Measurements from ENCODE around the gene PCDHGC5. TPM values are rescaled to one million over a fixed set of nuclear protein-coding genes. Genes with fewer than 3 reads are reported as not detected.
A peak's percentile ranks its signal among the peaks of the same experiment; 100 is the strongest.

The PCDHGC5 gene
- total RNA-seq, 1 experiment from 2014 or later = 1.8 TPM

DNA sequence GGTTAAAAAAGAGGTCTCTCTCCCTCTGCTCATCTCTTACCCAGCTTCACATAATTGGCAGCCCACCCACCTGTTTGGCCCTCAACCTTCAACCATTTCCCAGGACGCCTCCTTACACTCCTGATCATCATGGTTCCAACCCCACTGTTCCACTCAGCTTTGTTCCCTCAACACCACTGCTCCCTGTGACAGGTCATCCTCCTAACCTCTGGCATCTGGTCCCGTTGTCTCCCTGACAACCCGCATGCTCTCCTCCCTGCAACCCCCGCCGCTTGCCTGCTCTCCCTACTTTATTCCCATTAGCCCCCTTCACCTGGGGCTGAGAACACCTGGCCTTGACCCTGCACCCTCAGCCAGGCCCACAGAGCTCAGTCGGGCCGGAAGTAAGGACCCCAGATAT is 12.9 kb downstream of the PCDHGC5 start:
- DNase-seq = no peak
- Histone ChIP-seq H3K36me3 (replicated peaks; ENCODE audit: control insufficient read depth, insufficient read depth, low read length) (no peaks in the 10 kb centered on the region; the same call in 1 of the 2 replicates), H3K27me3 (ENCODE audit: control insufficient read depth, insufficient read depth, low read length) (no peaks in the 10 kb centered on the region), H3K4me3 (ENCODE audit: insufficient read depth, low read depth, low read length) (no peak overlapping the region)

DNA sequence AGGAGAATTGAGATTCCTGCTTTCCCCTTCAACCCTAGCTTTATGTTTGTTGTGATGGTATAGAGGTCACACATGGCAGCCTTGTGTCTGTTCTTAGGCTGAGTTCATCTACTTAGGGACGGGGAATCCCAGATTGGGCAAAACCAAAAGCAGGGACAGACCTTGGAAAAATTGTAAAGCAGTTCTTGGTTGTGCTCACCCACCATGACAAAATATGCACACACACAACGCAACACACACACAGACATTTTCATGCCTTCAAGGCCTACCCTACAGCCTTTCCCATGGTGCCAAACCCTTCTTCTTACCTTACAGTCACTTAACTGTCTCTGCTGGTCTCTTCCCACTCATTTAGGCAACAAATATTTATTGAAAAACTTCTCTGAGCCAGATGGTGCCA is 14.8 kb downstream of the PCDHGC5 start:
- H3K36me3 ChIP-seq (replicated peaks; ENCODE audit: control insufficient read depth, insufficient read depth, low read length) = no peaks in the 10 kb centered on the region; the same call in 1 of the 2 replicates
- H3K4me3 ChIP-seq (ENCODE audit: insufficient read depth, low read depth, low read length) = no peak overlapping the region
- H3K27me3 ChIP-seq (ENCODE audit: control insufficient read depth, insufficient read depth, low read length) = no peaks in the 10 kb centered on the region
- DNase-seq = no peak

DNA sequence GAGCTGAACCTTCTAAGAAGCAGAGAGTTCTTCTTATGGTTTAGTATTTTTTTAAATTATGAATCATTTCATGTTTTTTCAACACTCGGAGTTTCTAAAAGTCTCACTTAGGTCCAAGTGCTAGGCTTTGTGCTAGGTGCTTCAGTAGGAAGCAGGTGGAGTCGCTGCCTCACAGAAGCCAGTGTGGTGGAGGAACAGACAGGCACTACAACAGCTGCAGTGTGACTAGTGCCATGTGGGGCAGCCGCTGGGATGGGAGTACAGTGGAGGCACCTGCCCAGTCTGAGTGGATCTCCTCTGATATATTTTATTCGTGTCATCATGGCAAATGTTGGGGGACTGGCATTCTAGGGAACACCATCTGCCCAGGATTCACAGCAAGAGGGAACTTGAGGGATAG is 15.3 kb downstream of the PCDHGC5 start:
- no peak for DNase-seq
- H3K27me3 ChIP-seq (ENCODE audit: control insufficient read depth, insufficient read depth, low read length) = no peaks in the 10 kb centered on the region
- H3K4me3 ChIP-seq (ENCODE audit: insufficient read depth, low read depth, low read length) = no peak overlapping the region
- H3K36me3 ChIP-seq (replicated peaks; ENCODE audit: control insufficient read depth, insufficient read depth, low read length) = no peaks in the 10 kb centered on the region; the same call in 1 of the 2 replicates

DNA sequence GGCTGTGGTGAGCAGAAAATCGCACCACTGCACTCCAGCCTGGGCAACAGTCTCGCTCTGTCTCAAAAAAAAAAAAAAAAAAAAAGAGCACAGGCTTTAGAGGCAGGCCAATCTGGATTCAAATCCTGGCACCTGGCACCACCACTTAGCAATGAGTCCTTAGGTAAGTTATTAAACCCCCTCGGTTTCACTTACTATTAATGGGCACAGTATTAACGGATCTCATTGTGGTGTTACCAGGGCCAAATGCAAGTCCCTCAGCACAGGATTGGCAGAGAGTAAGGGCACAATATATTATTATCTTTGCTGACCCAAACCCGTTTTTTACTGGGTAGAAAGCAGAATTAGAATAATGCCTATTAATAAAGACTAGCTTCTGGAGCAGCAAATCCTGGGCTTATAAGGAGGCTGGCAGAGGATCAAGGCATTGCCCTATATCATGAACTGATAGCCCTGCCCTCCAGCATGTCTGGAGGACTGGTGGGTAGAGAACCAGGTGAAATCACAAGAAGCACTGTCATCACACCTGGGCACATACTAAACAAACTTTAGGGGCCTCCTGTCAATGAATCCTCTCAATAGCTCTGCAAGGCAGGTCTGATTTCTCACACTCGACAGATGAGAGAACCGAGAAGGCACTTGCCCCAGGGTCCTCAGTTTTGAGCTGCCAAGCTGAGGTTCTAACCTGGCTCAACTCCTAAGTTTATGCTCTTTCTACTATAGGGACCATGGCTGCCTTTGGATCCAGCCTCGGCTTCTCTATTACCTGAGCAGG is 17.7 kb downstream of the PCDHGC5 start:
- no peak for DNase-seq
- Histone ChIP-seq H3K36me3 (replicated peaks; ENCODE audit: control insufficient read depth, insufficient read depth, low read length) (no peaks in the 10 kb centered on the region; the same call in none of the 2 replicates), H3K4me3 (ENCODE audit: insufficient read depth, low read depth, low read length) (no peak overlapping the region), H3K27me3 (ENCODE audit: control insufficient read depth, insufficient read depth, low read length) (no peaks in the 10 kb centered on the region)

DNA sequence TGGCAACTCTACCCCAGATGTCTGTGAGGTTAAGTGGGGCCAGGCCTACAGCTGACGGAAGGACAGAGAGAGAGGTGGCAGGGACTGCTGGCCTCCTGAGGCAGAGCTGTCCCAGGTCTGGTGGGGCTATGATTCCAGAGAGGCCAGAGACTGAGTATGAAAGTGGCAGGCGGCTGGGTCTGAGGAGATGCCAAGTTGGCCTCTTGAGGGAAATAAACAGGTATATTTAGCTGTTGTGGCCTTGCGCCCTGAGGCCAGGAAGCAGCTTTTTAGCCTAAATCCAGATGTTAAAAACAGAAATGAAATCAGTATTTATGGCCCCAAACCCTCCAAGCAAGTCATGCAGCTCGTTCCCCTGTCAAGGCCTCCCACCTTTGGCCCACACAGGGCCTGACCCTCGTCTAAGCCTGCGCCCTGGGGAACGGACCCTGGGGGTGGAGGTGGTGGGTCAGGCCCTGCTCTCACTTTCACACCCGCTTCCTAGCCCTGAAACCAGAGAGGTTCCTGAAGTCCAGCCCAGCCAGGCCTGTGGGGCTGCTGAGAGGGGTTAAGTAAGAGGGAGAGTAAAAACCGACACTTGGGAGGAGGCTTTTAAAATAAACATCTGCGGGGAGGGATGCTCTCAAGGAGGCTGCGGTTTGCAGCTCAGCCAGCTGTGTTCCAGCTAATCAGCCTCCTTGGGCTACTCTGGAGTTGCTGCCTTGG is 18.7 kb downstream of the PCDHGC5 start:
- Histone ChIP-seq H3K27me3 (ENCODE audit: control insufficient read depth, insufficient read depth, low read length) (no peaks in the 10 kb centered on the region), H3K4me3 (ENCODE audit: insufficient read depth, low read depth, low read length) (no peak overlapping the region), H3K36me3 (replicated peaks; ENCODE audit: control insufficient read depth, insufficient read depth, low read length) (no peaks in the 10 kb centered on the region; the same call in none of the 2 replicates)
- DNase-seq = no peak

DNA sequence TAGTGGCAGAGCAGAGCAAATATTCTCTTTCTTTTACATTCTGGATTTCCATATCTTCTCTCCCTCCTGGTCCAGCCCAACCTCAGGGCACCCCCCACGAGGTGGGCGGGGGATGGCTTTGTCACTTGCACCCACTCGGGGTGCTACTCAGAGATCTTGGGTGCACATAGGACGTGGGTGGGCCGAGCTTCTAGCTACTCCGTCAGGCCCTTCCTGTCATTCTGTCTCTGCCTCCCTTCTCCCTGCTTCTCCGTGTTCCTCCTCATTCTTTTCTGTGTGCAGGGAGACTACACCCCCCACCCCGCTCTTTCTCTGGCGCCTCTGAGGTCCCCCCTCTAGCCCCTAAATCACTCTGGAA is 19.5 kb downstream of the PCDHGC5 start:
- DNase-seq = no peak
- no peaks in the 10 kb centered on the region; the same call in none of the 2 replicates for H3K36me3 ChIP-seq (replicated peaks; ENCODE audit: control insufficient read depth, insufficient read depth, low read length)
- peaks cover 2% of the 10 kb centered on the region; the same call in 1 of the 2 replicates for H3K27me3 ChIP-seq (ENCODE audit: control insufficient read depth, insufficient read depth, low read length)
- peak overlapping the region; percentile 12; the same call in 1 of the 2 replicates for H3K4me3 ChIP-seq (ENCODE audit: insufficient read depth, low read depth, low read length)

DNA sequence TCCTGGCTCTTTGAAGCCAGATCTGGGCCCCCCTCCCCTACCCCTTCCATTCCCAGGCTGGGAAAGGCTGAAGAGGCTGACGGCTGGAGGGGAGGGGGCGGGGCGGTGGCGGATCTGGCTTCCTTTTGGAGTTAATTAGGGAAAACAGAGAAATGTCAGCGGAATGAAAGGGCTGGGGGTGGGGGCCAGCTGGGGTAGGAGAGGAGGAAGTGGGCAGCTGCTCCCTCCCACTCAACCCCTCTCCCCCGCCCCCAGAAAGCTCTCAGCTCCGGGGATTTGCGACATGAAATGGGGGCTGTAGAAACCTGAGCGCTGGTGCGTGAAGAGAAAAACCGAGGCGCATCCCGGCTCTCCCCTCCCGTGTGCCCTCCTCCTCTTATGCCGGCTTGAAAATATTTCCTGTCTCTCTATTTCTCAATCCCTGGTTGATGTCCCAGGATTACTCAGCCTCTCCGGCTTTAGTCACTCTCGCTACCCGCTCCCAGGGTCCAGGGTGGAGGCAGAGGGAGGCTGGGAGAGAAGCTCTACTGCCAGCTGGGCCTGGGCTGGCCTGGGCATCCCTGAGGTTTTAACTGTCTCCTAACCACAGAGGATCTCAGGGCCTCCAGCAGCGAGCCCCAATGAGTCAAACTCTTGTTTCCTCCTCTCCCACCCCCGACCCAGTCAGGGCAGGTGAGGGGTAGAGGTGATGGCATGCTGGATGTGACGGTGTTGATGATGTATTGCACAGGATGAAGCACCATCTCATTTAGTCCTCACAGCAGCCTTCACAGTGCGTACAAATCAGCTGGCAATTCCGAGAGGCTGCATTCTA is 20.1 kb downstream of the PCDHGC5 start:
- Histone ChIP-seq H3K4me3 (ENCODE audit: insufficient read depth, low read depth, low read length) (peak overlapping the region; percentile 13), H3K36me3 (replicated peaks; ENCODE audit: control insufficient read depth, insufficient read depth, low read length) (no peaks in the 10 kb centered on the region; the same call in none of the 2 replicates), H3K27me3 (ENCODE audit: control insufficient read depth, insufficient read depth, low read length) (peaks cover 2% of the 10 kb centered on the region; the same call in 1 of the 2 replicates)
- peak; percentile 91 for DNase-seq

DNA sequence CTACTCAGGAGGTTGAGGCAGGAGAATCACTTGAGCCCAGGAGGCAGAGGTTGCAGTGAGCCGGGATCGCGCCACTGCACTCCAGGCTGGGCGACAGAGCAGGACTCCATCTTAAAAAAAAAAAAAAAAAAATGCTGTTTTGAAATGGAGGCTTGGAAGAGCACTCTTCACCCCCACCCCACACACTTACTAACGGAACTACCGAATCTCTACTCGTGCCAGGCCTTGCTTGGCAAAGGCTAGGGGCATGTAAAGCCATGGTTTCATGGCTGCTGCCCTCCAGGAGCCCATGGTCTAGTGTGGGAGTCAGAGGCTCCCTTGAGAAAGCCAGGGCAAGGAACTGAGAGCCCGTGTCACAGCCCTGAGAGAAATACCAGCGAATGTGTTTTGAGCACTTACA is 21.3 kb downstream of the PCDHGC5 start:
- peaks cover 2% of the 10 kb centered on the region; the same call in 1 of the 2 replicates for H3K27me3 ChIP-seq (ENCODE audit: control insufficient read depth, insufficient read depth, low read length)
- no peak overlapping the region for H3K4me3 ChIP-seq (ENCODE audit: insufficient read depth, low read depth, low read length)
- no peak for DNase-seq

DNA sequence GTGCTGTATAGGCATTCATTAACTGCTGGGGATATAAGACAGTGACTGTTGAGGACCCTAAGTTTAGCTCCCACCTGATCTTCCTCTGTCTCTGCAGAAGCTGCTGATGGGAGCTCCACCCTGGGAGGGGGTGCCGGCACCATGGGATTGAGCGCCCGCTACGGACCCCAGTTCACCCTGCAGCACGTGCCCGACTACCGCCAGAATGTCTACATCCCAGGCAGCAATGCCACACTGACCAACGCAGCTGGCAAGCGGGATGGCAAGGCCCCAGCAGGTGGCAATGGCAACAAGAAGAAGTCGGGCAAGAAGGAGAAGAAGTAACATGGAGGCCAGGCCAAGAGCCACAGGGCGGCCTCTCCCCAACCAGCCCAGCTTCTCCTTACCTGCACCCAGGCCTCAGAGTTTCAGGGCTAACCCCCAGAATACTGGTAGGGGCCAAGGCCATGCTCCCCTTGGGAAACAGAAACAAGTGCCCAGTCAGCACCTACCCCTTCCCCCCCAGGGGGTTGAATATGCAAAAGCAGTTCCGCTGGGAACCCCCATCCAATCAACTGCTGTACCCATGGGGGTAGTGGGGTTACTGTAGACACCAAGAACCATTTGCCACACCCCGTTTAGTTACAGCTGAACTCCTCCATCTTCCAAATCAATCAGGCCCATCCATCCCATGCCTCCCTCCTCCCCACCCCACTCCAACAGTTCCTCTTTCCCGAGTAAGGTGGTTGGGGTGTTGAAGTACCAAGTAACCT is 22.1 kb downstream of the PCDHGC5 start:
- Histone ChIP-seq H3K4me3 (ENCODE audit: insufficient read depth, low read depth, low read length) (no peak overlapping the region), H3K36me3 (replicated peaks; ENCODE audit: control insufficient read depth, insufficient read depth, low read length) (peaks cover 1% of the 10 kb centered on the region), H3K27me3 (ENCODE audit: control insufficient read depth, insufficient read depth, low read length) (peaks cover 2% of the 10 kb centered on the region; the same call in 1 of the 2 replicates)
- DNase-seq = no peak

More for the DNA sequence above, 21.3 kb downstream of the PCDHGC5 start:
- H3K36me3 ChIP-seq (replicated peaks; ENCODE audit: control insufficient read depth, insufficient read depth, low read length) = no peaks in the 10 kb centered on the region; the same call in none of the 2 replicates

DNA sequence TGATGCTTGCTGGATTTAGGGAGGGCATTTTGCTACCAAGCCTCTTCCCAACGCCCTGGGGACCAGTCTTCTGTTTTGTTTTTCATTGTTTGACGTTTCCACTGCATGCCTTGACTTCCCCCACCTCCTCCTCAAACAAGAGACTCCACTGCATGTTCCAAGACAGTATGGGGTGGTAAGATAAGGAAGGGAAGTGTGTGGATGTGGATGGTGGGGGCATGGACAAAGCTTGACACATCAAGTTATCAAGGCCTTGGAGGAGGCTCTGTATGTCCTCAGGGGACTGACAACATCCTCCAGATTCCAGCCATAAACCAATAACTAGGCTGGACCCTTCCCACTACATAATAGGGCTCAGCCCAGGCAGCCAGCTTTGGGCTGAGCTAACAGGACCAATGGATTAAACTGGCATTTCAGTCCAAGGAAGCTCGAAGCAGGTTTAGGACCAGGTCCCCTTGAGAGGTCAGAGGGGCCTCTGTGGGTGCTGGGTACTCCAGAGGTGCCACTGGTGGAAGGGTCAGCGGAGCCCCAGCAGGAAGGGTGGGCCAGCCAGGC is 23.0 kb downstream of the PCDHGC5 start:
- Histone ChIP-seq H3K4me3 (ENCODE audit: insufficient read depth, low read depth, low read length) (no peak overlapping the region), H3K27me3 (ENCODE audit: control insufficient read depth, insufficient read depth, low read length) (peaks cover 2% of the 10 kb centered on the region; the same call in 1 of the 2 replicates), H3K36me3 (replicated peaks; ENCODE audit: control insufficient read depth, insufficient read depth, low read length) (peaks cover 6% of the 10 kb centered on the region)
- no peak for DNase-seq

DNA sequence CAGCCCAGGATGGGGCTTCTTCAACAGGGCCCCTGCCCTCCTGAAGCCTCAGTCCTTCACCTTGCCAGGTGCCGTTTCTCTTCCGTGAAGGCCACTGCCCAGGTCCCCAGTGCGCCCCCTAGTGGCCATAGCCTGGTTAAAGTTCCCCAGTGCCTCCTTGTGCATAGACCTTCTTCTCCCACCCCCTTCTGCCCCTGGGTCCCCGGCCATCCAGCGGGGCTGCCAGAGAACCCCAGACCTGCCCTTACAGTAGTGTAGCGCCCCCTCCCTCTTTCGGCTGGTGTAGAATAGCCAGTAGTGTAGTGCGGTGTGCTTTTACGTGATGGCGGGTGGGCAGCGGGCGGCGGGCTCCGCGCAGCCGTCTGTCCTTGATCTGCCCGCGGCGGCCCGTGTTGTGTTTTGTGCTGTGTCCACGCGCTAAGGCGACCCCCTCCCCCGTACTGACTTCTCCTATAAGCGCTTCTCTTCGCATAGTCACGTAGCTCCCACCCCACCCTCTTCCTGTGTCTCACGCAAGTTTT is 23.6 kb downstream of the PCDHGC5 start:
- H3K36me3 ChIP-seq (replicated peaks; ENCODE audit: control insufficient read depth, insufficient read depth, low read length) = peaks cover 8% of the 10 kb centered on the region
- peaks cover 2% of the 10 kb centered on the region; the same call in 1 of the 2 replicates for H3K27me3 ChIP-seq (ENCODE audit: control insufficient read depth, insufficient read depth, low read length)
- H3K4me3 ChIP-seq (ENCODE audit: insufficient read depth, low read depth, low read length) = peak overlapping the region; percentile 71
- peak; percentile 98 for DNase-seq

DNA sequence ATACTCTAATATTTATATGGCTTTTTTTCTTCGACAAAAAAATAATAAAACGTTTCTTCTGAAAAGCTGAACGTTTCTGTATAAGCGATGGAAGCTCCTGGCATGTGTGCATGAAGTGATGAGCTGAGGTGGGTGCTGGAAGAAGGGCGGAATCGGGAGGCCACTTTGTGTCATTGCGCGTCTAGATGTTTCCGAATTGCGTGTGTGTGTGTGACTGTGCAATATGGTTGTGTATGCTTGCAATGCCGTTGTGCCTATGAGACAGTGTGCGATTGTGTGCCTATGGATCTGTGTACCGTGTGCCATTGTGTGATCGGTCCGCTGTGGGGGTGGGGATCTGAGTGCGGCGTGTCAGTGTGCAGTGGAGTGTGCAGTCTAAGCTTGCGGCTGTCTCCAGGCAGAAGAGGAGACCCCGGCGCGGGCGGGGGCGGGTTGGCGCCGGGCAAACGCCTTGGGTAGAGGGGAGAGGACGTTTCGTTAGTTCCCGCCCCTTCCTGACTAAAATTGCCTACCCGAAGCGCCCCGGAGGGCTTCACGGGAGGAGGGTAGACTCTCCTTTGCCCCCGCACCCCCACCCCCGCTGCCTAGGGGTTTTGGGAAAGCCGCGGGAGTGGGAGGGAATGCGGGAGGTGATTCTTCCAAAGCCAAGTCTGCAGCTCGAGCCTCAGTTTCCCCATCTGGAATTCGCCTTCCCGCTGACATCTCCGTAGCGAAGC is 24.2 kb downstream of the PCDHGC5 start:
- peaks cover 9% of the 10 kb centered on the region for H3K36me3 ChIP-seq (replicated peaks; ENCODE audit: control insufficient read depth, insufficient read depth, low read length)
- peak overlapping the region; percentile 71 for H3K4me3 ChIP-seq (ENCODE audit: insufficient read depth, low read depth, low read length)
- peak; percentile 84 for DNase-seq
- H3K27me3 ChIP-seq (ENCODE audit: control insufficient read depth, insufficient read depth, low read length) = peaks cover 2% of the 10 kb centered on the region; the same call in 1 of the 2 replicates
